HG02943 (cell line): ENCODE measurements around the gene DUSP6.

Experiments used
- ATAC-seq: cut with Tn5 transposase; IDR thresholded peaks from one replicate; pipeline ENCODE4 v1.9.1; 2021; ENCODE audit warnings: mild to moderate bottlenecking, low read depth, moderate library complexity; ENCODE audit not compliant: unreplicated experiment

The DUSP6 gene

GRCh38 chr12:89334548-89335169 is 17.6 kb downstream of the DUSP6 start:
- no peak for ATAC-seq

- no peak for ATAC-seq
These were observed 18.6 kb downstream of the DUSP6 start for GRCh38 chr12:89333564-89334252.

DNA sequence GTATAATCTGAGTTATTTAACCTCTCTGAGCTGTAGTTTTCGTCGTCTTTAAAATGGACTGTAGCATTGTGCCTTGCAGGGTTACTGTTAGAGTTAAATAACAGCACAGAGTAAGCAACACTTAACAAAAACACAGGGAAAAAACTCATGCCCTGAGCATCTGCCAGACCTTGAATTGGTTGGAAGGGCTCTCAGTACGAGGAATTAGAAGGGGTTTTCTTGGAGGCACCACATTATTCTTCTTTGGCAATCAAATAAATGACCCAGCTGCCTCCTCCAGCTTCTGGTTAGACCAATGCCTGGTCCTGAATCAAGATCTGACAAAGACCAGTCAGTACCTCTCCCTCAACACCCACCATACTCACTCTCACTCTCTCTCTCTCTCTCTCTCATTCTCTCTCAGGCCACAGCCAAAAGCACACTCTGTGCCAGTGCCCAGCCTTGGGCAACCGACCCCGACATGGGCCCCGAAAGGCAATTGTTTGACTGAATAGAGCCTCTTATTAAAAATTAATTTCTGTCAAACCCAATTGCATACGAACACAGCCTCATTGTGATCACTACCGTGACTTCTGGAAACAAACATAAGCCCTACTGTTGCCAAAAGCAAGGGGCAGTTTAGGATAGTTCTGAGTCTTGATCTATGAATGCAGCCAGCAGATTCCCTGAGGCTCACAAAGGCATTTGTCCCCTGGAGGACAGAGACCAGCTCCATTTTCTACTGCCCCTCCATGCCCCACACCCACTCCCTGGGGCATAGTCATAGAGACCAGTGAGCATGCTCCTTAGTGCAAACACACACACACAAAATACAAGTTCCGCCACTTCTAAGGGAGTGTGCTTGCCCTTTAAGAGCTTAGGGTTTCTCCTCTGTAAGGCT is 23.9 kb downstream of the DUSP6 start:
- ATAC-seq, result no peak

- no peak for ATAC-seq
These were observed 24.7 kb downstream of the DUSP6 start for GRCh38 chr12:89327486-89328094.

DNA sequence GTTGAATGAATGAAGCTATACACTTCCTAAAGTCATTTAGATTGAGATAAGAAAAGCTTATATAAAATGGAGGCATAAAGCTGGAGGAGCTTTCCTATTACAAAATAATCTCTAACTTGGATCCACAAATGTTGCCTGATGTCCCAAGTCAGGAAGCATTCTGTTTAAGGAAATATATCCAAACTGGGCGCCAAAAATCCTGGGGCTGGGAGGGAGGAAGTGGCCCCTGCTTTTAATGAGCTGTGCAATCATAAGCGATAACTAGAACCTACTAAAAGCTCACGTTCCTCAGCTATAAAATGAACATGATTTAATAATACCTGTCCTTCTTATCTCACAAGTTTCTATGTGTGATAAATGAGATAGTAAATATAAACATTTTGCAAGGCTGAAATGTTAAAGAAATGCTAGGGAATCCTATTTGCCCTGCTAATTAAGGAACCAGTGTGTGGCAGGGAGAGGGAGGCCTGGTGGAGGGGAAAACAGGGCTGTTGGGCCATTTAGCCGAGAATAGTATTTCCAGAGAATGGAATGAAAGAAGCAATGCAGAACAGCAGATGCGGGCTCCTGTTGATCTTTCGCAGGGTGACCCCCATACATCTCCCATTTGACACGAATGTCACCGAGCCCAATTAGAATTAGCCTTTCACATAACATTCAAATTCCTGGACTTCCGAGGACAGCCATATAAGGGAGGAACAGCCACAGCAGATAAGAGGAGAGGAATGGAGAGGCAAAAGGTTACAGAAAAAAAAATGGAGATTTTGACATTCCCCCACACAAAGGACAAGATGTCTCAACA is 25.9 kb downstream of the DUSP6 start:
- no peak for ATAC-seq

GRCh38 chr12:89325495-89325894 is 26.8 kb downstream of the DUSP6 start:
- ATAC-seq, result no peak

DNA sequence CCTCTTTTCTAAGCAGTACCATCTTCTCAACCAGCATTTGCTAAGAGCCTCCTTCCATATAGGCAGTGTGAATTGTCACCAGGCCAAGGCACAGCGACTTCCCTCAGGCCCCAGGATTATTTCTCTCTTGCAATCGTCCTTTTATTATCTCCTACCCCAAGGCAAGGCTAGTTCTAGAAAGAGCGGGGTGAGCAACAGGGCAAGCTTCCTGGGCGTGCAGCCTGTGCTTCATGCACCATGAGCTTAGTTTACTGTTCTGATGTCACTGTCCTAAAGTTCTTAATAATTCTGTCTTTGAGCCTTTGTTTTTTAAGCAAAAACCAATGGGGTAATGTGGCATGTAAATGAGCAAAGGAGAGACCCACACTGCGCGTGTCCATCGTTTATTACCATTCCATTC is 27.9 kb downstream of the DUSP6 start:
- no peak for ATAC-seq

DNA sequence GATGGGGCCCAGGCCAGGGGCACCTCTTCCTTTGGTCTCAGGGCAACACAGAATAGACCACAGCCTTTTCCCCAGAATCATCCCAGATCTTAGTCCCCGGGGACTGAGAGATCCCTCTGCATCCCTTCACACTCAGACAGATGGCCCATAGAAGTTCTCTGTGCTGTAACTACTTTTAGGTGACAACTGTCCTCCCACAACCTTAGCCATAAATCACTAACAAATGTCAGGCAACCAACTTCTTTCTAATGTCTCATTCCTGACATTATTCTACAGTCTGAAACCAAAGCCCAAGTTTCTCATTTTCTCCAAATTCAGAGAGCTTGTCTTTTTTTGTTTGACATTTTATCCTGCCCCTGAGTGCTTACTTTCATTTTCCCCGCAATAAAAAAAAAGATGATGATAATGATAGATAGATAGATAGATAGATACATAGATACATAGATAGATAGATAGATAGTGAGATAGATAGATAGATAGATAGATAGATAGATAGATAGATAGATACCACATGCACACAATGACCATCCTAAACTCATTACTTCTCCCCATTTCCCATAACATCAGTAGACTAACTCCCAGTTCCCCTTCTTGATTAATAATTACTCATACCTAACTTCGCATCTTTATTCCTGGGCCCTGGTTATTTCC is 28.6 kb downstream of the DUSP6 start:
- ATAC-seq, result no peak

DNA sequence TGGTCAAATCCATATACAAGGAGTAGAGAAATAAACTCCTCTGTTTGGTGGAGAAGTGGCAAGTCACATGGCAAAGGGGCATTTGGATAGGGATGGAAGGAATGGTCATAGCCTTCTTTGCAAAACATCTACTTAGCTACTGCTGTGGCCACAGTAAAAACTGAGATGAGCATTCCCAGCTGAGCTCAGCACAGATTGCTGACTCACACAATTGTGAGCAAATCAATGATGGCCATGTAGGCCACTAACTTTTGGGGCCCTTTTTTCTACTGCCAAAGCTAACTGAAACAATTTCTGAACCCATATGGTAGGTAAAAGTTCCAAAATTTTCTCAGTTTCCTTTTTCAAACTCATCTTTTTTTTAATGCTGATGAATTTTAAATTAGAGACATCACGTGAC is 31.6 kb downstream of the DUSP6 start:
- ATAC-seq, result no peak

DNA sequence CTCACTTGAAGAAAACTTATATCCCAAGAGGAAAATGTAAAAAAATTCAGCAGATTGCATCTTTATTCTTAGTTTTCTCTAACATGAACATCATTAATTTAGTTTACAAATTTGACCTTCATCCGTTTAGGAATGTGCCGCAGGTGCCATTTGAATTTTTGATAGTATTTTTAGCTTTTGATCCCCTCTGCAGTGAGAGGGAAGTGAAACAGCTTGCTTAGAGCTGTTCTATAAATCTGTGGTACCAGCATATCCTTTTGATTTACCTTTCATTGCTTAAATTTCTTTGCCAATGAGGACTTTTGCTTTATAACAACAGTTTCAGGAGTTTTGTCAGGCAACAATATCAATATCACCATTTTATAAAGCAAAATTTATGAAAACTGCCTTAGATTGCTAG is 32.7 kb downstream of the DUSP6 start:
- ATAC-seq, result no peak

- no peak for ATAC-seq
These were observed 33.2 kb downstream of the DUSP6 start for GRCh38 chr12:89319122-89319521.

DNA sequence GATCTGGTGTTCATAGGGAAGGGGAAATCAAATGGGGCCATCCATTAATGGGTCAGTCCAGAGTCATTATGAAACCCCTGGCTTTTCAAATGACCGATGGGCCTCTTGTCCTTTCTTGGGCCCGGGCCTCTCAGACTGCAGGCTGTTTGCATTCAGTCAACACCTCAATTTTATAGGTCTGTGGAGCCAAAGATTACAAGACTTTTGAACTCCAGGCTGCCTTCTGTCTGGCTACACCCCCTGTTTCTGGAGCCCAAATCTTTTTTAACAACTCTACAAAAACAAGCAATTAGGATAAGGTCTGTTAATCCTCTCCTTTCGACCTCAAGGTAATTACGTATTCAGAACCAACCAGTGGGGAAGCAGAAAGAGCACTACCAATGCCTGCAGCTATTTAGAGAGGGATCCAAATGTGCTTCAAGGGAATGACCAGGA is 35.6 kb downstream of the DUSP6 start:
- no peak for ATAC-seq

- no peak for ATAC-seq
These were observed 38.1 kb downstream of the DUSP6 start for GRCh38 chr12:89314060-89314761.

DNA sequence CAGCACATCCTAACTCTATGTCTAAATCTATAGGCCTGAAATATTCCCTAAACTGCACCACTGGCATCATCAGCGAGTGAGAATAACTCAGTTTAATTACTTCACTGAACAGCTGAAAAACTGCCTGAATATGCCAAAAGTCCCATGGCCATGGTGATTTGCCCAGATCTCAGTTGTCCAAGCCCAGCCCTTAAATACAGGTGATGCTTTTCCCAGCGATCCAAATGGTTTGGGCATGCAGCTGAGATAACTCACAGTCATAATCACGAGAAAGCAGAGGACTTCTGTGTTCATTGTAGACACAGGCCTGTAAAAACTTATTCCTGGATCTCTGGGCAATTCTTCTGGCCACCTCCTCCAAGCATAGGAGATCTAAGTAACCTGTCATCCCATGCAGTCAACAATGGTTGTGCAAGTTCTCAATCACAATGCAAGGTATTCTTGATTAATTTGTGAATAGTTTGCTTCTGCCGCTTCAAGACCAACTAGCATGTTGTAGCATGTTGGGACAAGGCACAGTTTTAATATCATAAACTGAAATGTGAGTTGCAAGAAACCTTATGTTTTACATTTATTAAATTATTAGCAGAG is 40.5 kb downstream of the DUSP6 start:
- no peak for ATAC-seq

DNA sequence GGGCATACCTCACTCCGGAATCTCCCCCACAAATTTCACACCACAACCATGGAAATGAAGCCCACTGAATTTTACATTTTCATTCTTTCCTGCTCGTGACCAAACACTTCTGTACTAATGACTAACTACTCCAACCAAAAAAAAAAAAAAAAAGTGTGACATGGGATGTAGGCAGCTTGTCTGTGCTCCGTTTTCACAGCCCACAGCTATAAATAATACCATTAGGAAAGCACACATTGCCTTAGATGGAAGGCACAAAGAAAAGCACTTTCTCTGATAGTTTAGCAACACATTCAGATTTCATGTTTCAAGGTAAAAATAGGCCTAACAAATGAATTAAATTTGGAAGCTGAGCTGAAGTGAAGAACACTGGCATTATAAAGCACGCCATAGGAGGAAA is 42.5 kb downstream of the DUSP6 start:
- no peak for ATAC-seq

GRCh38 chr12:89309440-89309802 is 42.9 kb downstream of the DUSP6 start:
- ATAC-seq, result no peak

GRCh38 chr12:89307474-89308253 is 44.6 kb downstream of the DUSP6 start:
- ATAC-seq, result no peak

DNA sequence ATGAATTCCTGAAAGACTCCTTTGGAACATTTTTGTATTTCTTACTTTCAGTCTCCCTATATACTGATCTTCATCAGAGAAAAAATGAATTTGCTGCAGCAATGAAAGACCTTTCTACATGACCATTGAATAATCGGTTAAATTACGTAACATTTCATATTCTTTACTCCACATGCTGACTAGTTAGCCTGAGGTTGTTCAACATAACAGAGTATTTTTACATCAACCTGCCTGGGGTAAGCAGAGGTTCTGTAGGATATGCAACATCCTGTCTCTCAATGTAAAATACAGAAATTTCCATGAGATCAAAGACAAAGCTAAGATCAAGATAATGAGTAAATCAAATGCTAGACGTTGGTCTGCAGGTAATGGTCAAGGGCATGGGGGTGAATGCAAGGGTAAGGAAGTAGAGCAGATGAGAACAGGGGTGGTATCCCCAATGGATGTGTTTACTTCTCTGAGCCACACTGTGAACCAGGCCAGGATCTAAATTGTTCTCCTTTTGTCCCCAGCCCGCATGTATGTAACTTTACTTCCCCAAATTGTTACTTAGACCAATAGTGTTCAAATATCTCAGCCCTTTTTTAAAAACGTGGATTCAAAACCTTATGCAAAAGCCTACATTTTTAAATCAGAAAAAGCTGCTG is 45.4 kb downstream of the DUSP6 start:
- no peak for ATAC-seq
